Measurements from ENCODE around the gene RABGGTA. TPM values are rescaled to one million over a fixed set of nuclear protein-coding genes. Genes with fewer than 3 reads are reported as not detected.

The RABGGTA gene
- total and polyA plus RNA-seq, 9 of the 15 experiments (the other 6 are each of a cell fraction or from before 2014, with no cell fraction given): 4.5 to 24.2 (median 15.5) TPM

DNA sequence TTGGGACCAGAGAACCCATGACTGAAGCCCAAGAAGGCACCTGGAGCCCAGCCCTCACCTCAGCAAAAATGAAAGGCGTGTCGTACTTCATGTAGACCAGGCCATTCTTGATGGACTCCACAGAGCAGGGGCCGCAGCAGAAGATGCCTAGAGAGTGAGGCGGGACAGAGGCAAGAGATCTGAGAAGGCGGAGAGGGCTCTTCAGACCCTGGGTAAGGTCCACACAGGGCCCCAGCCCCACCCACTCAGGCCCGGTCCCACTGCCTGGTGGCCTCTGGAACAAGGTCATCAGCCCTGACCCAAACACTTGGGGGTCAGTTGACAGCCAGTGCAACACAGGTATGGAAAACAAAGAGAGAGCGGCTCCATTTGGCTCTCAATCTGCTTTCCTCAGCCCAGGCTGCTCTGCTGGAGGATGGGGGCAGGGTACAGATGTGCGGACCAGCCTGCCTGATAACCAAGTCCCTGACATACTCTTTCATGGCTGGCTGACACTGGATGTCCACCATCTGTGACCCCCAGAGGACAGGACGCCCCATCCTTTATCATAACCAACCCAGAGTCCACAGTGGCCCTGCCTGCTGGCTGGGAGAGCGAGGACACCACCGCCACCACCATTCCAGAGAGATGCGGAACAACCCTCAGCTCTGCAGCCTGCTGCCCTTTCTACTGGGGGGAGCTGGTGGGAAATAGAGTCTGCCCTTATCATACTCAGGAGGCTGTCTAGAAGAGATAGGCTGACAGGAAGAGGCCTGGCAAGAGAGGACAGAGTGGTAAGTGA lies 15.3 kb downstream of the RABGGTA start (continued):
- TF ChIP-seq, protein P1, sequence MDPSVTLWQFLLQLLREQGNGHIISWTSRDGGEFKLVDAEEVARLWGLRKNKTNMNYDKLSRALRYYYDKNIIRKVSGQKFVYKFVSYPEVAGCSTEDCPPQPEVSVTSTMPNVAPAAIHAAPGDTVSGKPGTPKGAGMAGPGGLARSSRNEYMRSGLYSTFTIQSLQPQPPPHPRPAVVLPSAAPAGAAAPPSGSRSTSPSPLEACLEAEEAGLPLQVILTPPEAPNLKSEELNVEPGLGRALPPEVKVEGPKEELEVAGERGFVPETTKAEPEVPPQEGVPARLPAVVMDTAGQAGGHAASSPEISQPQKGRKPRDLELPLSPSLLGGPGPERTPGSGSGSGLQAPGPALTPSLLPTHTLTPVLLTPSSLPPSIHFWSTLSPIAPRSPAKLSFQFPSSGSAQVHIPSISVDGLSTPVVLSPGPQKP (CRISPR knock-in tag; IDR thresholded peaks at IDR 0.05): no peak
- no peak for TF ChIP-seq NR4A1 (CRISPR knock-in tag; IDR thresholded peaks at IDR 0.05)
- no peak for TF ChIP-seq NR4A1 (tag; IDR thresholded peaks at IDR 0.05)
- TF ChIP-seq ZNF24 (IDR thresholded peaks at IDR 0.05): no peak
- no peak for TF ChIP-seq EHMT2 (IDR thresholded peaks at IDR 0.05)
- TF ChIP-seq ZNF668 (CRISPR knock-in tag; IDR thresholded peaks at IDR 0.05): no peak
- TF ChIP-seq SIN3A (IDR thresholded peaks at IDR 0.05; ENCODE audit: borderline replicate concordance in 2 of 2, control insufficient read depth in 1 of 2, low read depth in 2 of 2, low read length in 2 of 2): no peak
- TF ChIP-seq ZNF445 (CRISPR knock-in tag; IDR thresholded peaks at IDR 0.05; ENCODE audit: low read depth): no peak
- TF ChIP-seq TFAM (CRISPR knock-in tag; conservative IDR thresholded peaks at IDR 0.05): no peak
- TF ChIP-seq, protein P2, sequence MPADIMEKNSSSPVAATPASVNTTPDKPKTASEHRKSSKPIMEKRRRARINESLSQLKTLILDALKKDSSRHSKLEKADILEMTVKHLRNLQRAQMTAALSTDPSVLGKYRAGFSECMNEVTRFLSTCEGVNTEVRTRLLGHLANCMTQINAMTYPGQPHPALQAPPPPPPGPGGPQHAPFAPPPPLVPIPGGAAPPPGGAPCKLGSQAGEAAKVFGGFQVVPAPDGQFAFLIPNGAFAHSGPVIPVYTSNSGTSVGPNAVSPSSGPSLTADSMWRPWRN (IDR thresholded peaks at IDR 0.05; ENCODE audit: low read depth): no peak
- no peak for TF ChIP-seq ZNF311 (CRISPR knock-in tag; IDR thresholded peaks at IDR 0.05)
- peak; percentile 66; the same call in 1 of the 2 replicates for TF ChIP-seq EP300 (IDR thresholded peaks at IDR 0.05; ENCODE audit: low read length)
- no peak for TF ChIP-seq SNRNP70 (optimal IDR thresholded peaks at IDR 0.05; ENCODE audit: low read depth, low read length)
- no peak for TF ChIP-seq BCL6 (CRISPR knock-in tag; IDR thresholded peaks at IDR 0.05)
- TF ChIP-seq NEUROD1 (IDR thresholded peaks at IDR 0.05; ENCODE audit: borderline replicate concordance, low read depth, low read length, partially characterized antibody): no peak
- no peak for TF ChIP-seq FOXJ3 (CRISPR knock-in tag; IDR thresholded peaks at IDR 0.05)
- no peak for TF ChIP-seq DDX20 (tag; IDR thresholded peaks at IDR 0.05; ENCODE audit: low read depth)
- TF ChIP-seq, protein P3, sequence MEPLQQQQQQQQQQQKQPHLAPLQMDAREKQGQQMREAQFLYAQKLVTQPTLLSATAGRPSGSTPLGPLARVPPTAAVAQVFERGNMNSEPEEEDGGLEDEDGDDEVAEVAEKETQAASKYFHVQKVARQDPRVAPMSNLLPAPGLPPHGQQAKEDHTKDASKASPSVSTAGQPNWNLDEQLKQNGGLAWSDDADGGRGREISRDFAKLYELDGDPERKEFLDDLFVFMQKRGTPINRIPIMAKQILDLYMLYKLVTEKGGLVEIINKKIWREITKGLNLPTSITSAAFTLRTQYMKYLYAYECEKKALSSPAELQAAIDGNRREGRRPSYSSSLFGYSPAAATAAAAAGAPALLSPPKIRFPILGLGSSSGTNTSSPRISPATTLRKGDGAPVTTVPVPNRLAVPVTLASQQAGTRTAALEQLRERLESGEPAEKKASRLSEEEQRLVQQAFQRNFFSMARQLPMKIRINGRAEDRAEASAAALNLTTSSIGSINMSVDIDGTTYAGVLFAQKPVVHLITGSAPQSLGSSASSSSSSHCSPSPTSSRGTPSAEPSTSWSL (CRISPR knock-in tag; IDR thresholded peaks at IDR 0.05; ENCODE audit: borderline replicate concordance): no peak
- TF ChIP-seq, protein P4, sequence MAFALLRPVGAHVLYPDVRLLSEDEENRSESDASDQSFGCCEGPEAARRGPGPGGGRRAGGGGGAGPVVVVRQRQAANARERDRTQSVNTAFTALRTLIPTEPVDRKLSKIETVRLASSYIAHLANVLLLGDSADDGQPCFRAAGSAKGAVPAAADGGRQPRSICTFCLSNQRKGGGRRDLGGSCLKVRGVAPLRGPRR (CRISPR knock-in tag; IDR thresholded peaks at IDR 0.05): no peak
- no peak for TF ChIP-seq CSDE1 (IDR thresholded peaks at IDR 0.05)
- no peak for TF ChIP-seq HMGN3 (IDR thresholded peaks at IDR 0.05; ENCODE audit: borderline replicate concordance, extremely low read depth, insufficient read length, low read depth, low read length)
- no peak for TF ChIP-seq FOXA1 (IDR thresholded peaks at IDR 0.05; ENCODE audit: borderline replicate concordance)
- no peak for TF ChIP-seq RUNX1 (IDR thresholded peaks at IDR 0.05; ENCODE audit: low read depth)
- no peak for TF ChIP-seq FOXJ2 (tag; IDR thresholded peaks at IDR 0.05)
- TF ChIP-seq ZNF282 (CRISPR knock-in tag; IDR thresholded peaks at IDR 0.05): no peak
- TF ChIP-seq TAF1 (IDR thresholded peaks at IDR 0.05; ENCODE audit: control insufficient read depth, extremely low read depth, insufficient read depth, low read length, severe bottlenecking): peak; percentile 26

Data from K562 (cell line).